CD4-positive, alpha-beta T cell treated with Interleukin-4 for 4 hours (primary cell): ENCODE results near the gene CBS.
"Not testable (repeated sequence)": the region's sequence is repeated elsewhere in the genome, so short reads cannot be mapped to it uniquely, and the experiment has no call there.

Experiments
- DNase-seq: peaks from one replicate; pipeline ENCODE4 v3.0.0-alpha.2; 2020

Gene CBS

GRCh38 chr21:43023175-43023574 is 52.5 kb downstream of the CBS start:
- DNase-seq, result no peak

GRCh38 chr21:43021756-43022600 is 53.7 kb downstream of the CBS start:
- no peak for DNase-seq

- no peak for DNase-seq
Measured at GRCh38 chr21:43021191-43021590, 54.4 kb downstream of the CBS start.

GRCh38 chr21:43020771-43021170 is 54.9 kb downstream of the CBS start:
- DNase-seq, result no peak

- DNase-seq, result no peak
Measured at GRCh38 chr21:43020177-43020576, 55.5 kb downstream of the CBS start.

- DNase-seq, result no peak
Measured at GRCh38 chr21:43018519-43018918, 57.1 kb downstream of the CBS start.

GRCh38 chr21:43016728-43017127 is 58.9 kb downstream of the CBS start:
- DNase-seq, result no peak

GRCh38 chr21:43015906-43016540 is 59.6 kb downstream of the CBS start:
- DNase-seq, result no peak

- DNase-seq, result no peak
Measured at GRCh38 chr21:43012596-43012995, 63.0 kb downstream of the CBS start.

- no peak for DNase-seq
Measured at GRCh38 chr21:43006874-43007208, 68.8 kb downstream of the CBS start.

GRCh38 chr21:43006051-43006873 is 69.4 kb downstream of the CBS start:
- DNase-seq, result not testable (repeated sequence)

- no peak for DNase-seq
Measured at GRCh38 chr21:43005635-43006034, 70.0 kb downstream of the CBS start.

- no peak for DNase-seq
Measured at GRCh38 chr21:43004926-43005325, 70.7 kb downstream of the CBS start.
